ENCODE data around the gene POLR2F.

POLR2F gene

GRCh38 chr22:38009000-38009806, 55.7 kb downstream of the POLR2F start:
- DNase-seq, result no peak

- no peak for DNase-seq
Observed at GRCh38 chr22:38012604-38013072, 59.1 kb downstream of the POLR2F start.

- DNase-seq, result no peak
Observed at GRCh38 chr22:38014083-38014482, 60.6 kb downstream of the POLR2F start.

DNA sequence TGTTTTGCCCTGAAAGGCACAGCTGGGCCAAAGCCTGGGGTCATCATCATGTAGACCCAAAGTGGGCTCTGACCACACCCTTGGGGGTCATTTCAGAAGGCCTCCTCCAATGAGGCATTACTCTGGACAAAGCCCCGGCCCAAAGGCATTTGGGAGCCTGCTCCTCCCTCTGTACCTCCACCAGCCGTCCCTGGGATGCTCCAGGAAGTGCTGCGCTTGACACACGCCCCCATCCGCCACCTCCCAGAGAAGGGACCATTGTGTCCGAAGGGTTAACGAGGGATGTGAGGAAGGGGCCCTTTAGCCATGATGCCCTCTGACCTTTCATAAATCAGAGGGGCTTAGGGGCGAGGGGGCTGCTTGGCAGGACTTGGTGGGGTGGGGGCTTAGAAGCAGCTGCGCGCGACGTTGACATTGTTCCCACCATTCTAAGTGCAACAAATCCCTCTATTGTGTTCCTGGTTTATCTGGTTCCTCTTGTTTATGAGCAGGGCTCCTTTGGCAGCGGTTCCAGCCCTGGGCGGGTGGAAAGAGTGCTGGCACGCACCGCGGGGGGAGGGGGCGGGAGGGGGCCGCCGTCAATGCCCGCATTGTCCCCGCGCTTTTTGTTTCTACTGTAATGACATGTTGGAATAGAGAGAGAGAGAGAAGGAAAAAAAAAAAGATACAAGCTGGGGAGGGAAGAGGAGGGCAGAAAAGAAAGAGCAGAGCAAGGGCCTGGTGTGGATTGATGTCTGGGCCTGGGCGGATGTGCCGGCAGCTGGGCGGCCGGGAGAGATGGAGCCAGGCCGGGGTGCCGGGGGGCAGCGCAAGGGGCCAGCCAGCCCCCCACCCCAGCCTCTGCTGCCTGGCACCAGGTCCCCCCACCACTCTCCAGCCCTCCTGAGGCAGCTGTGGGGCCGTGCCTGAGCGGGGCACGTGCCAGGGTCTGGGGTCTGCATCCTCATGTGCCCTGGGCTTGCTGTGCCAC, 63.0 kb downstream of the POLR2F start:
- no peak for DNase-seq

- DNase-seq, result no peak
Observed at GRCh38 chr22:38017272-38017920, 63.9 kb downstream of the POLR2F start.

DNA sequence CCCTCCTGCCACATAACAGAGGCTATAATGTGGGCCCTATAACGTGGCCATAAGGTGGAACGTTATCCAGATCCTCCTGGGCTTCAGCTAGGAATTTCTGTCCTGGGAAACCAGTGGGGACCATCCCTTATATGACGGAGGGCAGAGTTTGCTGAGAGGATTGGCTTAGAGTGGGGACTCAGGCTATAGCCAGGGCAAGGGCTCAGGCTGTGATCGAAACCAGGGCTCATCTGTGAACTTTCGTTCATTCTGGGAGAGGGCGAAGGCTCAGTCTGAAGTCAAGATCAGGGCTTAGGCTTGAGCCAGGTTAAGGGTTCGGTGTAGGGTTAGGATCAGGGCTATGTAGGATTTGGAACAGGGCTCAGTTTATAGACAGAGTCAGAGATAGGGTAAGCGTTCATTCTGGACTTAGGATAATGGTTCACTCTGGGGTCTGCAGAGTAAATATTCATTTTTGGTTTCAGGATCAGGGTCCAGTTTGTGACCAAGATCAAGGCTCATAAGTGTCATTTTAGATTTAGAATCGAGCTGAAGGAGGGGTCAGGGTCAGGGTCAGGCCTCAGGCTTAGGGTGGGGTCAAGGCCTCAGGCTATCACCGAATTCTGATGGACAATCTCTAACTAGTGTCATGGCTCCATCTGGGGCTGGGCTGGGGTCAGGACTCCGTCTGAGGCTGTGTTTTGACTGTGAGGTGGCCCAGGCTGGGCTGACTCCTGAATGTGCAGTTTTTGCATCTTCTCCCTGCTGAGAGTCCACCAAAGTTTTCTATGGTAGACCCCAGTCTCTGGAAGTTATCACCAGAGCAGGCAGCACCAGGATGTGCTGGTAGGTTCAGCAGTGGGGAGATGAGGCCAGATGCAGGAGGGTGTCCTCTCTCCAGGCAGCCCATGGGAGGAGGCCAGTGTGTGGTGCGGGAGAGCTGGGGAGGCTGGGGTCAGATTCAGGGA, 64.7 kb downstream of the POLR2F start:
- DNase-seq, result no peak

All from activated CD4-positive, alpha-beta T cell treated with anti-CD3 and anti-CD28 coated beads, Interleukin-10, Interleukin-2, amounts not matched to agents 100 ng/mL and 50 ng/mL, durations not matched to agents 16 hours and 8 hours (primary cell).